NCI-H2107 (cell line): ENCODE results near the gene ARHGEF16.

Experiments used
- DNase-seq: peaks from one replicate; lab custom pipeline; 2025; lab: John Stamatoyannopoulos, UW

The ARHGEF16 gene

GRCh38 chr1:3482378-3482849, 27.9 kb downstream of the ARHGEF16 start:
- no peak for DNase-seq

- DNase-seq, result no peak
Measured at GRCh38 chr1:3483380-3483779, 28.9 kb downstream of the ARHGEF16 start.

- DNase-seq, result no peak
Measured at GRCh38 chr1:3483801-3484444, 29.5 kb downstream of the ARHGEF16 start.

DNA sequence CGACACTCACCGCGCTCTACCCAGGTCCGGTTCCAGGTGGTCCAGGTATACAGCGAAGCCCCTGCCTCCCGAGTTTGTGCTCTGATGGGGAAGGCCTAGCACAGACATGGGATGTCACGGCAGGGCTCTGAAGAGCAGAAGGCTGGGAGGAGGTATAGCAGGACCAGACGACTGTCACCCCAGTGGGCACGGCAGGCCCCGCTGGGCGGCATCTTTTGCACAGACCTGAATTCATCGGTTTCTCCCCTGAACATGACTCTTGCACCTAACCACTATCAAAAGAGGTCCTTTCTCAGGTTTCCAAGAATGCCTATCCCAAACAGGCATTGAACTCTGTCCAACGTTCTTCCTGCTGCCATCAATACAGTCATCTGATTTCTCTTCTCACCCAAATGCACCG, 30.6 kb downstream of the ARHGEF16 start:
- DNase-seq, result no peak

- DNase-seq, result no peak
Measured at GRCh38 chr1:3488432-3488831, 34.0 kb downstream of the ARHGEF16 start.

- no peak for DNase-seq
Measured at GRCh38 chr1:3490046-3490745, 35.7 kb downstream of the ARHGEF16 start.

- DNase-seq, result no peak
Measured at GRCh38 chr1:3491291-3492246, 37.1 kb downstream of the ARHGEF16 start.

- no peak for DNase-seq
Measured at GRCh38 chr1:3492545-3493246, 38.2 kb downstream of the ARHGEF16 start.

- no peak for DNase-seq
Measured at GRCh38 chr1:3494321-3495308, 40.1 kb downstream of the ARHGEF16 start.

DNA sequence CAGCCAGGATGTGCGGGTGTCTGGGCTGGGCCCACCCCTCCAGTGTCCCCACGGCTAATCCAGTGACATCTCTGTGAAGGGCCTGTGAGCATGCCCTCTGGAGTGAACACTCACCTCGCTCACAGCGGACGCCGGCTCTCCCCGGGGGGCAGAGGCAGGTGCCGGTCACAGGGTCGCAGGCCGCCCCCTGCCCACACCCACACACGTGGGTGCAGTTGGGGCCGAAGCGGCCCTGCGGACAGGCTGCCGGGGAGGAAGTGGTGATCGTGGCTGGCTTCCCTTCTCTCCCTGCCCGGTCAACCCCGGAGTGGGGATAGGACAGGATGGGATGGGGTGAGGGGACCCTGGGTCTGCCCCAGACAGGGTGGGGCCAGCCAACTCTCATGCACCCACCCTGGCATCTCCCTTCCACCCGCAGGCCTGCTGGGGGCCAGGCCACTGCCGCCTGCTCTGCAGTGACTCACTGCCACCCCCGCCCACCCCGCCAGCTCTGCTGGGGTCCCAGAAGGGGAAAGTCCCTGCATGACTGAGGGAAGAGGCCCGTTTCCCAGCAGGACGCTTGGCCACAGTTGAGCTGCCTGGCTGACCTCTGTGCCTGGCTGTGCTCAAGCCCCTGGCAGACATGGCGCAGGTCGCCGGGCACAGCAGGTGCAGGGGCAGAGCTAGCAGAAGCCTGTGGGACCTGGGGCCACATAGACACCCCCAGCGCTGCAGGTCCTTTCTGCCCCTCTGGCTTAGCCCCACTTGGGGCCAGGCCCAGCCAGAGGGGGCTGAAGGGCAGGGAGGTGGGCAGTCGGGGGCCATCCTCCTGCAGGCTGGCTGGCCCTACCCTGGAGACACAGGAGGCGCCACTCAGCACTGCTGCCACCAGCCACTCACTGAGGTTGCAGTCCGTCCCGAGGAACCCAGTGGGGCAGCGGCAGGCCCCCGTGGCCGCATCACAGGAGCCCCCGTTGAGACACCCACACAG, 41.6 kb downstream of the ARHGEF16 start:
- no peak for DNase-seq

DNA sequence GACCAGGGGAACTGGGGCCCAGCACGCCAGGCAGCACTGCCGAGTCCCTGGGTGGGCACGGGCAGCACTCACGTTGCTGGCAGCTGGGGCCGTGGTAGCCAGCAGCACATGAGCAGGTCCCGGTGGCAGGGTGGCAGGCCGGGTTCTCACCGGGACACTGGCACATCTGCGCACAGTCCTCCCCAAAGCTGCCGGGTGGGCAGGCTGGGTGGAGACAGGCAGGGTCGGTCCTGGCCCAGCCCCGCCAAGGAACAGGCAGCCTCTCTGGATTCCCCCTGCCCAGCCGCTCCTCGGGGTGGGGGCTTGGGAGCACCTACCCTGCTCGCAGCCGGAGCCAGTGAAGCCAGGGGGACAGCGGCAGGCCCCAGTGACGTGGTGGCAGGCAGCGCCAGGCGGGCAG, 42.5 kb downstream of the ARHGEF16 start:
- no peak for DNase-seq

DNA sequence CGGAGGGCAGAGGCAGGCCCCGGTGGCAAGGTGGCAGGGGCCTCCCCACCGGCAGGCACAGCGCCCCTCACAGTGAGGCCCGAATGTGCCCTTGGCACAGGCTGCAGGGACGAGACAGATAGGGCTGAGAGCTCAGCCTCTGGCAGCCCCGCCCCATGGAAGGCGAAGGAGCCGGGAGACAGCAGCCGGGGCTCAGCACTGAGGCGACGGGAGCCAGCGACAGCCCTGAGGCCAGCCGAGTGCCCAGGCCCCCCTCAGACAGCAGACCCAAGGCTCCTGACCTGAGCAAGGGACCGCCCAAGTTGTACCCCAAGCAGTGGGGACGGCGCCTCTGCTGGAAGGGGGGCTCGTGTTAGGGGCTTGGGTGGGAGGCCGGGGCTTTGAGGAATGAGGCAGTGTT, 43.1 kb downstream of the ARHGEF16 start:
- DNase-seq, result no peak

DNA sequence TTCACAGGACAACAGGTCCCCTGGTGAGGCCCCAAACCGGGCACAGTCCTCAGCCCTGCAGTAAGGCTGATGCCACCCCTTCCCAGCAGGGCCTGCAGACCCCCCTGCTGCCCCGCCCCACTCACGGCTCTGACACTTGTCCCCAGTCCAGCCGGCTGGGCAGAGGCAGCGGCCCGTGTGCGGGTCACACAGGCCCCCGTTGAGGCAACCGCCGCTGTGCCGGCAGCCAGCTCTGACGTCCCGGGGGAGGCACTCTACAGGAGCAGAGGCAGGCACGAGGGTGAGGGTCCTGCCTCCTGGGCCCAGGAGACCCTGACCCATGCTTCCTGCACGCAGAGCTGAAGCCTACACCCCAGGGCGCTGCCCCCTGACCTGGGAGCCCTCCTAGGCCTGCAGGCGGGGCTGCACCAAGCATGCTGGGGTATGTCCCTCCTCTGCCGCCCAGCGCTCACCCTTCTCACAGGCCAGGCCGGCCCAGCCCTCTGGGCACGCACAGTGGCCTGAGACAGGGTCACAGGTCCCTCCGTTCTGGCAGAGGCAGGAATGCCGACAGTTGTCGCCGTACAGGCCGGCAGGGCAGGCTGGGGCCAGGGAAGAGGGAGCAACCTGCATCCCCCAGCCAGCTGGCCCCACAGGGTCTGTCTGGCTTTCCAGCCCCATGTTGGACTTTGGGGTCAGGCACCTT, 43.9 kb downstream of the ARHGEF16 start:
- no peak for DNase-seq

DNA sequence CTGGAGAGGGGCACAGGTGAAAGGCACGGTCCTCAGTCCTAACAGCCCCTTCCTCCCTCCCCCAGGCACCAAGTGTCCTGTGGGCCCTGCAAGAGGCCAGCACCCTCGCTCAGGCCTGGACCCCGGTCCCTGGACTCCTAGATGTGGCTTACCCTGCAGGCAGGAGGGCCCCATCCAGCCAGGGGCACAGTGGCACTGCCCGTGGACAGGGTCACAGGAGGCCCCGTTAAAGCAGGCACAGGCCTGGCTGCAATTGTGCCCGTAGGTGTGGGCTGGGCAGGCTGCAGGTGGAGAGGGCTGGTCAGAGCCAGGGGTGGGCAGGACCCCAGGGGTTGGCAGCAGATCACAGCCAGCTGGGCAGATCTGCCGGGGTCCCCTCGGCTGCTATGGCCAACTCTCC, 44.5 kb downstream of the ARHGEF16 start:
- DNase-seq, result no peak

DNA sequence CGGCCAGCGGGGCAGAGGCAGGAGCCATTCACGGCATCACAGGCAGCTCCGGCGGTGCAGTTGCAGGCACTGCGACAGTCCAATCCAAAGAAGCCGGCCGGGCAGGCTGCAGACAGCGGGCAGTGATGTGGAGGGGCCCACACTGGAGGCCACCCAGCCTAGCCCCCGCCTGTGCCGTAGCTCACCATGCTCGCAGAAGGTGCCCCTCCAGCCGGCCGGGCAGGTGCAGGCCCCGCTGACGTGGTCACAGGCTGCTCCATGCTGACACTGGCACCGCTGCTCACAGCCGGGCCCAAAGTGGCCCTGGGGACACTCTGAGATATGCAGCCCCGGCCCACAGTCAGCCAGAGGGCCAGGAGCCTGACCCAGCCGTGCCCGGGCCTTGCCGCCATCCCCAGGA, 45.1 kb downstream of the ARHGEF16 start:
- DNase-seq, result no peak

DNA sequence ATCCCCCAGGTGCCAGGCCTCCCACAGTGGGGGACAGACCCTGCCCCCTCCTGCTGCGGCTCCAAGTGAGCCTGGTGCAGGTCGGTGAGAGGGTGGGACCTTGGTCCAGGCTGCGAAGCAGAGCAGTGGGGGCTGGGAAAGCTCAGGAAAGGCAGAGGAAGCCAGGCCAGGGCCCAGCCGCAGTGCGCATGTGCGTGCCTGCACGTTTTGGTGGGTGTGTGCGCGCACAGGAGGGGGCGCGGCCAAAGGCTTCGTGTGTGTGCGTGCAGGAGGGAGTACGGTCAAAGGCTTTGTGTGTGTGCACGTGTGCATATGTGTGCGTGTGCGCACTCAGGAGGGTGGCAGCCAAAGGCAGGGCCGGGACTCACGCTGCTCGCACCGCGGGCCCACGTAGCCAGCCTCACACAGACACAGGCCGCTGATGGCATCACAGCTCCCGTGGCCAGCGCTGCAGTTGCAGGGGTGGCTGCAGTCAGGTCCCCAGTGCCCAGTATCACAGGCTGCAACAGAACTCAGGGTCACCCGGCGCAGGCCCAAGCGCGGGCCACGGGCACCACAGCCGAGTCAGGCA, 45.9 kb downstream of the ARHGEF16 start:
- DNase-seq, result no peak

- no peak for DNase-seq
Measured at GRCh38 chr1:3501437-3501836, 47.0 kb downstream of the ARHGEF16 start.

DNA sequence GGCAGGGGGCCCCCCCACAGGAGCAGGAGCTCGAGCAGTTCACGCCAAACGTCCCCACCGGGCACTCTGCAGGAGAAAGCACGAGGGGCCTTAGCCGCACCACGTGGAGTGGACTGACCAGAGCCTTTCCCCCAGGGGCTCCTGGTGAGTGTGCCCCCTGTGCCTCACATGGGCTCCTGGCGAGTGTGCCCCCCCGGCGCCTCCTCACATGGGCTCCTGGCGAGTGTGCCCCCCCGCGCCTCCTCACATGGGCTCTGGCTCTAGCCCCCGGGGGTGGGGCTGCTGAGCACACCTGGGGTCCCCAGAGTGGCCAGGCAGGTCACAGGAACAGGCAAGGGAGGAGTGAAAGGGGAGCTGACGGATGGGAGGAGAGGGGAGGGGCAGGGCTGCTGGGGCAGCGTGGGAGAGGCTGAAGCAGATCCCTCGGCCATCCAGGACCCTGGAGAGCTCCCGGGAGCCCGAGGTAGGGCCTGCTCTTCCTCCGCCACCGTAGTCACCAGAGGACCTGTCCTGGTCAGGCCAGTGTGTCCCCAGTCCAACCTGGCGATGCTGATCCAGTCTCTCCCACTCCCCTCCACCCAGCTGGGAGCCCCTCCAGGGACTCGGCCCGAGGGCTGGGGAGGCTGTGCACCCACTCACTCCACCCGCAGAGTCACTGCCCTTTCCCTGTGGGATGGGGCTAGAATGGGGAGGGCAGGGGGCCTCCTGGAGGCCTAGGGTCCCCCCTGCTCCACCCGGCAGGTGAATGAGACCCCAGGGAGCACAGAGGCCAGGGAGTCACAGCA, 47.6 kb downstream of the ARHGEF16 start:
- DNase-seq, result no peak
